HG03460 (cell line): Measurements from ENCODE around the gene PODXL.
"Not testable (repeated sequence)": the region's sequence is repeated elsewhere in the genome, so short reads cannot be mapped to it uniquely, and the experiment has no call there.

ENCODE experiments used
- ATAC-seq: cut with Tn5 transposase; IDR thresholded peaks from one replicate; pipeline ENCODE4 v1.9.1; 2021; ENCODE audit not compliant: unreplicated experiment

Gene PODXL

GRCh38 chr7:131511774-131512535, 44.5 kb downstream of the PODXL start:
- no peak for ATAC-seq

- ATAC-seq, result no peak
Measured at GRCh38 chr7:131511071-131511470, 45.4 kb downstream of the PODXL start.

GRCh38 chr7:131509781-131510180, 46.6 kb downstream of the PODXL start:
- no peak for ATAC-seq

GRCh38 chr7:131508754-131509486, 47.5 kb downstream of the PODXL start:
- ATAC-seq, result no peak

- ATAC-seq, result peak; percentile 81
Measured at GRCh38 chr7:131507592-131508331, 48.7 kb downstream of the PODXL start.

GRCh38 chr7:131506597-131506996, 49.8 kb downstream of the PODXL start:
- ATAC-seq, result no peak

GRCh38 chr7:131505636-131506557, 50.5 kb downstream of the PODXL start:
- no peak for ATAC-seq

- not testable (repeated sequence) for ATAC-seq
Measured at GRCh38 chr7:131505037-131505620, 51.3 kb downstream of the PODXL start.

GRCh38 chr7:131504157-131504899, 52.1 kb downstream of the PODXL start:
- ATAC-seq, result no peak

- no peak for ATAC-seq
Measured at GRCh38 chr7:131503639-131504038, 52.8 kb downstream of the PODXL start.

GRCh38 chr7:131502810-131503508, 53.5 kb downstream of the PODXL start:
- ATAC-seq, result no peak

GRCh38 chr7:131501930-131502685, 54.3 kb downstream of the PODXL start:
- no peak for ATAC-seq

- ATAC-seq, result peak; percentile 90
Measured at GRCh38 chr7:131501422-131501821, 55.0 kb downstream of the PODXL start.

- ATAC-seq, result no peak
Measured at GRCh38 chr7:131500357-131500756, 56.1 kb downstream of the PODXL start.

GRCh38 chr7:131499801-131500200, 56.6 kb downstream of the PODXL start:
- ATAC-seq, result no peak

- ATAC-seq, result no peak
Measured at GRCh38 chr7:131498237-131498885, 58.1 kb downstream of the PODXL start.

GRCh38 chr7:131497454-131497853, 59.0 kb downstream of the PODXL start:
- ATAC-seq, result no peak
